ENCODE measurements around the gene C2CD4B. TPM values are rescaled to one million over a fixed set of nuclear protein-coding genes. Genes with fewer than 3 reads are reported as not detected.

C2CD4B gene
- polyA plus RNA-seq, 3 donors: 0.05 TPM; not detected in 2

DNA sequence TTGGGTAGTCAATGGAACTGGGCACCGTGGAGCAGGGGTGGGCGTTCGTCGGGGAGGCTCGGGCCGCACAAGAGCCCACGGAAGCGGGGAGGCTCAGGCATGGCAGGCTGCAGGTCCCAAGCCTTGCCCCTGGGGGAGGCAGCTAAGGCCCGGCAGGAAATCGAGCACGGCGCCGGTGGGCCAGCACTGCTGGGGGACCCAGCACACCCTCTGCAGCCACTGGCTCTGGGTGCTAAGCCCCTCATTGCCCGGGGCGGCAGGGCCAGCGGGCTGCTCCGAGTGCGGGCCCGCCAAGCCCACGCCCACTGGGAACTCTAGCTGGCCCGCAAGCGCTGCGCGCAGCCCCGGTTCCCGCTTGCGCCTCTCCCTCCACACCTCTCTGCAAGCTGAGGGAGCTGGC lies 21.5 kb upstream of the C2CD4B start:
- WGBS (ENCODE audit: insufficient coverage): 98% methylated on average over 27 of the region's 27 CpGs
- no peak overlapping the region for H2AFZ ChIP-seq (ENCODE audit: insufficient read depth, low read depth, low read length, poor library complexity, severe bottlenecking)
- no peaks in the 10 kb centered on the region for H3K79me2 ChIP-seq (ENCODE audit: insufficient read depth, low read length)
- DNase-seq: no peak
- Mint-ChIP-seq H3K36me3 (no peaks in the 10 kb centered on the region), H3K4me3 (no peak overlapping the region), H3K27me3 (ENCODE audit: low read depth in 3 of 3) (peaks cover 9 to 13% (median 12%) of the 10 kb centered on the region in 3 donors), H3K4me1 (peaks cover 11% of the 10 kb centered on the region), H3K9me3 (peaks cover 0 to 5% (median 1%) of the 10 kb centered on the region in 7 donors), H3K27ac (no peak overlapping the region)
- H3K4me3 ChIP-seq (replicated peaks in 1 of 3; ENCODE audit: low read depth in 2 of 3, low read length in 3 of 3): no peak overlapping the region
- no peak overlapping the region for H3K9ac ChIP-seq (ENCODE audit: insufficient read depth, low read length, poor library complexity, severe bottlenecking)
- intact Hi-C loops (cut with micrococcal nuclease): no loop called here
- H3K9me3 ChIP-seq (replicated peaks in 1 of 2; ENCODE audit: control insufficient read depth in 1 of 2, insufficient read depth in 1 of 2, low read length in 2 of 2): no peaks in the 10 kb centered on the region
- no peaks in the 10 kb centered on the region for H3K36me3 ChIP-seq (replicated peaks in 1 of 2; ENCODE audit: control insufficient read depth in 1 of 2, insufficient read depth in 2 of 2, low read length in 2 of 2)
- no peak overlapping the region for H3K27ac ChIP-seq (ENCODE audit: low read depth in 1 of 2, low read length in 2 of 2)
- no peaks in the 10 kb centered on the region for H3K4me1 ChIP-seq (ENCODE audit: control insufficient read depth in 1 of 2, insufficient read depth in 2 of 2, low read length in 2 of 2)
- no peaks in the 10 kb centered on the region for H4K20me1 ChIP-seq (ENCODE audit: insufficient read depth, low read length)
- TF ChIP-seq, protein P1, sequence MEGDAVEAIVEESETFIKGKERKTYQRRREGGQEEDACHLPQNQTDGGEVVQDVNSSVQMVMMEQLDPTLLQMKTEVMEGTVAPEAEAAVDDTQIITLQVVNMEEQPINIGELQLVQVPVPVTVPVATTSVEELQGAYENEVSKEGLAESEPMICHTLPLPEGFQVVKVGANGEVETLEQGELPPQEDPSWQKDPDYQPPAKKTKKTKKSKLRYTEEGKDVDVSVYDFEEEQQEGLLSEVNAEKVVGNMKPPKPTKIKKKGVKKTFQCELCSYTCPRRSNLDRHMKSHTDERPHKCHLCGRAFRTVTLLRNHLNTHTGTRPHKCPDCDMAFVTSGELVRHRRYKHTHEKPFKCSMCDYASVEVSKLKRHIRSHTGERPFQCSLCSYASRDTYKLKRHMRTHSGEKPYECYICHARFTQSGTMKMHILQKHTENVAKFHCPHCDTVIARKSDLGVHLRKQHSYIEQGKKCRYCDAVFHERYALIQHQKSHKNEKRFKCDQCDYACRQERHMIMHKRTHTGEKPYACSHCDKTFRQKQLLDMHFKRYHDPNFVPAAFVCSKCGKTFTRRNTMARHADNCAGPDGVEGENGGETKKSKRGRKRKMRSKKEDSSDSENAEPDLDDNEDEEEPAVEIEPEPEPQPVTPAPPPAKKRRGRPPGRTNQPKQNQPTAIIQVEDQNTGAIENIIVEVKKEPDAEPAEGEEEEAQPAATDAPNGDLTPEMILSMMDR (IDR thresholded peaks at IDR 0.05): no peak
- H3K27me3 ChIP-seq (ENCODE audit: control insufficient read depth in 2 of 2, insufficient read depth in 2 of 2, low read length in 2 of 2): peaks cover 4 to 5% of the 10 kb centered on the region in 2 donors
- H3K4me2 ChIP-seq (replicated peaks; ENCODE audit: extremely low read depth, low read length, poor library complexity, severe bottlenecking): no peak overlapping the region

DNA sequence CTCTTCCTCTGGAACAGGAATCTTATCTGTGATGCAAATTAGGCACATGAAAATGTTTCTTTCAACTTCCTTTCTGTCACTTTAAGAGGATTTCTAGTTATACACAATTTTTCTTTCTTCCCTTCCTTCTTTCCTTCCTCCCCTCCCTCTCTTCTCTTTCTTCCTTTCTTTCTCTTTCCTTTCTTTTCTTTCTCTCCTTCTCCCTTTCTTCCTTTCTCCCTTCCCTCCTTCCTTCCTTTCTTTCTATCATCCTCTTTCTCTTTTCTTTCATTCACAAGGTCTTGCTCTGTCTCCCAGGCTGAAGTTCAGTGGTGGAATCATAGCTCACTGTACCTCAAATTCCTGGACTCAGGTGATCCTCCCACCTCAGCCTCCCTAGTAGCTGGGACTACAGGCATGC lies 18.0 kb upstream of the C2CD4B start:
- Mint-ChIP-seq H3K4me1 (peaks cover 11% of the 10 kb centered on the region), H3K27ac (no peak overlapping the region), H3K36me3 (no peaks in the 10 kb centered on the region), H3K27me3 (ENCODE audit: low read depth in 3 of 3) (peaks cover 2 to 7% (median 3%) of the 10 kb centered on the region in 3 donors), H3K4me3 (no peak overlapping the region), H3K9me3 (peaks cover 0 to 6% (median 5%) of the 10 kb centered on the region in 7 donors)
- DNase-seq: no peak
- H3K9me3 ChIP-seq (replicated peaks in 1 of 2; ENCODE audit: control insufficient read depth in 1 of 2, insufficient read depth in 1 of 2, low read length in 2 of 2): no peaks in the 10 kb centered on the region
- no peaks in the 10 kb centered on the region for H4K20me1 ChIP-seq (ENCODE audit: insufficient read depth, low read length)
- H3K4me1 ChIP-seq (ENCODE audit: control insufficient read depth in 1 of 2, insufficient read depth in 2 of 2, low read length in 2 of 2): no peaks in the 10 kb centered on the region
- TF ChIP-seq, protein P1 (IDR thresholded peaks at IDR 0.05): no peak
- no peaks in the 10 kb centered on the region for H3K27me3 ChIP-seq (ENCODE audit: control insufficient read depth in 2 of 2, insufficient read depth in 2 of 2, low read length in 2 of 2)
- no peak overlapping the region for H3K27ac ChIP-seq (ENCODE audit: low read depth in 1 of 2, low read length in 2 of 2)
- no peaks in the 10 kb centered on the region for H3K79me2 ChIP-seq (ENCODE audit: insufficient read depth, low read length)
- intact Hi-C loops (cut with micrococcal nuclease): no loop called here
- H3K4me2 ChIP-seq (replicated peaks; ENCODE audit: extremely low read depth, low read length, poor library complexity, severe bottlenecking): no peak overlapping the region
- no peak overlapping the region for H3K4me3 ChIP-seq (replicated peaks in 1 of 3; ENCODE audit: low read depth in 2 of 3, low read length in 3 of 3)
- no peak overlapping the region for H3K9ac ChIP-seq (ENCODE audit: insufficient read depth, low read length, poor library complexity, severe bottlenecking)
- no peaks in the 10 kb centered on the region for H3K36me3 ChIP-seq (replicated peaks in 1 of 2; ENCODE audit: control insufficient read depth in 1 of 2, insufficient read depth in 2 of 2, low read length in 2 of 2)
- H2AFZ ChIP-seq (ENCODE audit: insufficient read depth, low read depth, low read length, poor library complexity, severe bottlenecking): no peak overlapping the region
